PFSK-1 (cell line): ENCODE measurements around the gene TMEM87B.

Experiments
- FOXP2 ChIP-seq: optimal IDR thresholded peaks from 2 replicates; pipeline ENCODE3; 2011; ENCODE audit warnings: borderline replicate concordance, control low read depth, inconsistent platforms; ENCODE audit not compliant: insufficient read depth; ENCODE audit errors: extremely low read length, extremely low read depth
- POLR2AphosphoS5 ChIP-seq: IDR thresholded peaks from 2 replicates; pipeline ENCODE4 v1.6.1; 2012; ENCODE audit warnings: low read depth, mild to moderate bottlenecking, control low read depth, low read length, moderate library complexity
- REST ChIP-seq, 2 experiments: IDR thresholded peaks; 2 replicates each; pipeline versions ENCODE4 v1.6.1 to v1.8.0; 2011 to 2012; ENCODE audit warnings: low read depth in 2 of 2, low read length in 2 of 2, control low read depth in 1 of 2, inconsistent platforms in 1 of 2, mild to moderate bottlenecking in 1 of 2, moderate library complexity in 1 of 2; ENCODE audit not compliant: insufficient read depth in 1 of 2
- SIN3A ChIP-seq: IDR thresholded peaks from 2 replicates; pipeline ENCODE4 v1.6.1; 2012; ENCODE audit warnings: mild to moderate bottlenecking, low read length, moderate library complexity, borderline replicate concordance; ENCODE audit not compliant: insufficient read depth
- TAF1 ChIP-seq: IDR thresholded peaks from 2 replicates; pipeline ENCODE4 v1.6.1; 2012; ENCODE audit warnings: low read length, control low read depth, borderline replicate concordance; ENCODE audit not compliant: insufficient read depth

TMEM87B gene

GRCh38 chr2:112141626-112142007 lies 86.5 kb downstream of the TMEM87B start:
- TF ChIP-seq TAF1 (no peak), FOXP2 (no peak), POLR2AphosphoS5 (no peak), REST (IDR thresholded peaks at IDR 0.05; ENCODE audit: insufficient read depth in 1 of 2, low read depth in 2 of 2, low read length in 2 of 2) (no peak), SIN3A (no peak)

- TF ChIP-seq REST (IDR thresholded peaks at IDR 0.05; ENCODE audit: insufficient read depth in 1 of 2, low read depth in 2 of 2, low read length in 2 of 2) = no peak
- TF ChIP-seq SIN3A = no peak
- TF ChIP-seq POLR2AphosphoS5 = no peak
Observed at GRCh38 chr2:112142525-112143078, 87.5 kb downstream of the TMEM87B start.

GRCh38 chr2:112143150-112143549 lies 88.1 kb downstream of the TMEM87B start:
- TF ChIP-seq FOXP2 (no peak), SIN3A (no peak), REST (IDR thresholded peaks at IDR 0.05; ENCODE audit: insufficient read depth in 1 of 2, low read depth in 2 of 2, low read length in 2 of 2) (no peak), TAF1 (no peak), POLR2AphosphoS5 (no peak)

GRCh38 chr2:112144966-112145365 lies 89.9 kb downstream of the TMEM87B start:
- TF ChIP-seq FOXP2 (no peak), REST (IDR thresholded peaks at IDR 0.05; ENCODE audit: insufficient read depth in 1 of 2, low read depth in 2 of 2, low read length in 2 of 2) (no peak), SIN3A (no peak)
